RWPE2 (cell line): ENCODE measurements around the gene SLC39A9.

Source experiments
- ATAC-seq: fragments of 200-7000 bp; cut with Tn5 transposase; 3 replicates; pipeline ENCODE4 v1.9.1; 2021; ENCODE audit warnings: low read depth
- DNase-seq: peaks from one replicate; pipeline ENCODE4 v3.0.0-alpha.2; 2020; ENCODE audit warnings: low spot score
- H3K27ac ChIP-seq: fragments of 450-650 bp; 2 replicates; pipeline ENCODE4 v1.5.1; 2017; ENCODE audit warnings: mild to moderate bottlenecking; ENCODE audit not compliant: poor library complexity, severe bottlenecking
- H3K27me3 ChIP-seq: fragments of 250-450 bp; sonication (Bioruptor Pico); 2 replicates; pipeline ENCODE4 v1.5.1; 2021; ENCODE audit warnings: mild to moderate bottlenecking, moderate library complexity; ENCODE audit not compliant: insufficient read depth, poor library complexity, severe bottlenecking
- H3K36me3 ChIP-seq: fragments of 250-450 bp; sonication (Bioruptor Pico); 2 replicates; pipeline ENCODE4 v1.5.1; 2020; ENCODE audit warnings: low read depth, mild to moderate bottlenecking, moderate library complexity
- H3K4me1 ChIP-seq: fragments of 250-450 bp; sonication (Bioruptor Pico); 2 replicates; pipeline ENCODE4 v1.5.1; 2021; ENCODE audit warnings: mild to moderate bottlenecking, moderate library complexity; ENCODE audit not compliant: insufficient read depth, poor library complexity, severe bottlenecking
- H3K4me3 ChIP-seq: fragments of 250-450 bp; sonication (Bioruptor Pico); 2 replicates; pipeline ENCODE4 v1.5.1; 2021; ENCODE audit warnings: mild to moderate bottlenecking, moderate library complexity; ENCODE audit not compliant: severe bottlenecking
- H3K9me3 ChIP-seq: fragments of 250-450 bp; sonication (Bioruptor Pico); 2 replicates; pipeline ENCODE4 v1.5.1; 2021; ENCODE audit warnings: mild to moderate bottlenecking, moderate library complexity; ENCODE audit not compliant: severe bottlenecking
- CTCF ChIP-seq: fragments of 450-650 bp; IDR thresholded peaks from one replicate; pipeline ENCODE4 v1.5.1; 2017; ENCODE audit warnings: mild to moderate bottlenecking, moderate library complexity; ENCODE audit not compliant: poor library complexity, severe bottlenecking

The SLC39A9 gene

GRCh38 chr14:69374235-69374634 lies 24.3 kb upstream of the SLC39A9 start:
- no peak for DNase-seq
- H3K36me3 ChIP-seq, result peaks cover 37% of the 10 kb centered on the region

GRCh38 chr14:69375182-69375581 lies 23.3 kb upstream of the SLC39A9 start:
- no peaks in the 10 kb centered on the region for H3K9me3 ChIP-seq
- peaks cover 42% of the 10 kb centered on the region for H3K36me3 ChIP-seq
- no peak overlapping the region for H3K27ac ChIP-seq
- H3K4me1 ChIP-seq, result no peaks in the 10 kb centered on the region
- H3K27me3 ChIP-seq, result no peaks in the 10 kb centered on the region
- DNase-seq (no peak), ATAC-seq (no peak)
- no peak for TF ChIP-seq CTCF
- H3K4me3 ChIP-seq, result no peak overlapping the region

More at GRCh38 chr14:69374235-69374634, 24.3 kb upstream of the SLC39A9 start:
- no peaks in the 10 kb centered on the region for H3K27me3 ChIP-seq
- no peak overlapping the region for H3K27ac ChIP-seq
- no peak for ATAC-seq
- no peaks in the 10 kb centered on the region for H3K4me1 ChIP-seq
- H3K4me3 ChIP-seq, result no peak overlapping the region
- TF ChIP-seq CTCF, result no peak
- no peaks in the 10 kb centered on the region for H3K9me3 ChIP-seq

GRCh38 chr14:69375722-69376121 lies 22.8 kb upstream of the SLC39A9 start:
- ATAC-seq, result no peak
- no peak overlapping the region for H3K27ac ChIP-seq

GRCh38 chr14:69376439-69376838 lies 22.1 kb upstream of the SLC39A9 start:
- no peak overlapping the region for H3K27ac ChIP-seq
- H3K4me3 ChIP-seq, result no peak overlapping the region
- no peaks in the 10 kb centered on the region for H3K27me3 ChIP-seq
- ATAC-seq, result peak; percentile 57
- no peaks in the 10 kb centered on the region for H3K4me1 ChIP-seq
- H3K36me3 ChIP-seq, result peaks cover 54% of the 10 kb centered on the region
- TF ChIP-seq CTCF, result no peak
- no peak for DNase-seq
- H3K9me3 ChIP-seq, result no peaks in the 10 kb centered on the region

More at GRCh38 chr14:69375722-69376121, 22.8 kb upstream of the SLC39A9 start:
- no peaks in the 10 kb centered on the region for H3K4me1 ChIP-seq
- H3K36me3 ChIP-seq, result peaks cover 47% of the 10 kb centered on the region
- DNase-seq, result no peak
- H3K27me3 ChIP-seq, result no peaks in the 10 kb centered on the region
- no peak overlapping the region for H3K4me3 ChIP-seq
- no peaks in the 10 kb centered on the region for H3K9me3 ChIP-seq
- no peak for TF ChIP-seq CTCF

- TF ChIP-seq CTCF, result no peak
- H3K4me1 ChIP-seq, result no peaks in the 10 kb centered on the region
- H3K9me3 ChIP-seq, result no peaks in the 10 kb centered on the region
- ATAC-seq, result no peak
- no peak for DNase-seq
- H3K27ac ChIP-seq, result no peak overlapping the region
- H3K36me3 ChIP-seq, result peaks cover 71% of the 10 kb centered on the region
- no peak overlapping the region for H3K4me3 ChIP-seq
- no peaks in the 10 kb centered on the region for H3K27me3 ChIP-seq
Observed at GRCh38 chr14:69378274-69378673, 20.2 kb upstream of the SLC39A9 start.
